GM18868 (cell line): Measurements from ENCODE around the gene NOSTRIN.

Experiments used
- ATAC-seq: cut with Tn5 transposase; IDR thresholded peaks from one replicate; pipeline ENCODE4 v1.9.1; 2021; ENCODE audit warnings: mild to moderate bottlenecking, moderate library complexity; ENCODE audit not compliant: unreplicated experiment

NOSTRIN gene

DNA sequence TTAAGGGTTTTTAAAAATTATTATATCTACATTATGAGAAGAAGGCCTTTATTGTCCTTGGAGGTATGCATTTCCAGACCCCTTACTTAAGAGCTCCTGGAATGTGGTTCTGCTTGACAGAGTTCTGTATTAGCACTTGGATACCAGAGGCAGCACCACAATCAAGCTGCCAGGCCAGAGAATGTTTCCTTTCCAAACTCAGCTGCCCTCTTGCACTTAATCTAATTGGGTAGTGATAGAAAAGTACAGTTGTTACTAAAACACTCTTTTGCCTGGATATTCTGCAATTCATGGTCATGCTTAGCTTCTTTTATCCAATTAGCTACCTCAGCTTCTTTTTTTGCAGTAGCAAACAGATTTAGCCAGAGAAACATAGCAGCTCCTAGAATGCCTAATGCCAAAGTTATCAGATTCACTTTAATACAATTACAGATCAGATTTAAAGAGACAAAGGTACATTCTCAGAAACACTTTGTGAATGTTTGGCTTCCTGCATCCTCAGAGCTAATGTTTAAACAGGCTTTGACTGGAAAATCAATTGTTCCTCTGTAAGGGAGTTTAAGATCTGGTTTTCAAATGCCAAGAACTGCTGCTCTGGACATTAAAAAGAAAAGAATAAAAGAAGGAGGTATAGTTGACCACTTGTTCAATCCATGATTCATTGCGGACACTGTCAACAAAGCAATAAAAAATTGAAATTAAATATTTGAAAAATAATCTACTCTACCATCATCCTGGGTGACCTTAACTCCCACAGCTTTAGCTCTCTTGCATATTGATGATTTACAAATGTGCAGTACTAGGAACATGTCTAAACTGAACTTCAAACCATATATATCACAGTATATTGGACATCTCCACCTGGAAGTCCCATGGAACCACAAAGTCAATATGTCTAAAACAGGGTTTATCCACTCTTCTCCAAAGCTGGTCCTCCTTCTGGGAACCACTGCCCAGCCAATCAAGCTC is 12.8 kb downstream of the NOSTRIN start:
- no peak for ATAC-seq

DNA sequence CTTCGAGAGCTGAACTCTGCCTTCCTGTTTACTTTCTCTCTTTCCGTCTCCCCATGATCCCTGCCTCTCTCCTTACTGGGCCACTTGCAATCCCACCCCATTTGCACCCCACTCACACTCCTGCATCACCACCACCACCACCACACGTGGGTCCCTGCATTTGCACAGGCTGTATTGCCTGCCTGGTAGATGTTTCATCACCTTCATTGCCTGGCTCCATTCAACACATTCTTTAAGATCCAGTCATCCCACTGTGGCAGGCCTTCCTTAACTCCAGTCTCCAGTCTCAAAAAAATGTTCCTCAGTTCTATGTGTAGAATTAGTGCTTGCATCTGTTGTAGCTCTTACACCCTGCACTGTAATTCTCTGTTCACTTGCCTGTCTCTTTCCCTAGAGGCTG is 13.9 kb downstream of the NOSTRIN start:
- ATAC-seq: no peak

- no peak for ATAC-seq
These were observed 16.7 kb downstream of the NOSTRIN start for GRCh38 chr2:168819050-168819715.

DNA sequence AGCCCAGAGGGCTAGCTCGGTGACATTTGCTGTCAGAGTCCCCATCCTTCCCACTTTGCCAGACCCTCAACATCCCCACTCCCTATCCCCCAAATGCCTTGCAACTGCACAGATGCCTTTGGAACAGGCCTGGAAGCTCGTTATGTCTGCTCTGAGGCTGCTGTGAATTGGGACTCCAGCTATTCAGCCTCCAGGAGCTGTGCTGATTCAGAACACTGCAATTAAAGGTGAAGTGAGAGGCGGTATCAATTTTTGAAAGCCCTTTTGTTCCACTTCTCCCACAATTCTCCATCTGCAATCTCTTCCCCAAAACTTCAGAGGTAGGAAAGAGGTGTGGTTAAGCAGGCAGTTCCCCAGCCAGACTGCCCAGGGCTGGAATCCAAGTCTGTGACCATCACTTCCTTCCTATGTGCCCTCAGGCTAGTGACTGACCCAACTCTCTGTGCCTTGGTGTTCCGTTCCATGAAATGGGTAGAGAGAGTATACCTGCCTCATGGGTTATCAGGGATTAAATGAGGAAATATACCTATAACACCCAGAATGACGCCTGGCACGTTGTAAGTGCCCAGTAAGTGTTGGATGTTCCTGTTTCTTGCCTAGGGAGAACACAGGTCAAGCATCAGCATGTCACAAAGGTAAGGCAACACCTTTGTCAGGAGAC is 17.5 kb downstream of the NOSTRIN start:
- ATAC-seq: no peak

DNA sequence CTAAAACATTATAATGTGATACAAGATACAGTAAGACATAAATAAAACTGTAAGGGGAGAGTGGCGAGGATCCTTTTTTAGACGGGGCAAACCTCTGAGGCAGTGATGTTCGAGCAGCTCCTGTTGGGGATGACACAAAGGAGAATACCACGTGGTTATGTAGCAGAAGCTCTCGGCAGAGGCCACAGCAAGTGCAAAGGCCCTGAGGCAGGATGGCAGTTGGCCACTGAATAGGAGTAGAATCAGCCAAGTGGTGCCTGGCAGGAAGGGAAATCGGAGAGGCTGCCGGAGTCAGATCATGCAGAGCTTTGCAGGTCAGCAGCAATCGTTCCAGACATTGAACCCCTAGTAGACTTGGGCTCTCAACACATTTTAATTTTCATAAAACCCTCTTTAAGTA is 19.1 kb downstream of the NOSTRIN start:
- no peak for ATAC-seq

- ATAC-seq: no peak
These were observed 19.6 kb downstream of the NOSTRIN start for GRCh38 chr2:168821992-168822391.

DNA sequence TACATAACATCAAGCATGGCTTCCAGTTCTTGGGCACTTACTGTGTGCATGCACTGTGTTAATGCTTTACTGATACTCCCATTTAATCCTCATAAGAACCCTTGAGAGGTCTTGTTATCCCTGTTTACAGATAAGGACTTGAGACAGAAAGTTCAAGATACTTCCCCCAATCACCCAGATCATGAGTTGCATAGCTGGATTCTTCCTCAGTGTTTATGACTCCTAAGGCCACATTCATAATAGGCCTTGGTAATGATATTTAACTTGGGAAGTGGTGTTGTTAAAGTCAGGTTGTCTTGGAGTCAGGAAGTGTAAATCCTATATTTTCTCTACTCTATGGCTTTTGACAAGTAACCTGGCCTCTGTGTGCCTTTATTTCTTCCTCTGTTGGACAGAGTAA is 22.7 kb downstream of the NOSTRIN start:
- ATAC-seq: no peak

GRCh38 chr2:168830958-168831357 is 28.5 kb downstream of the NOSTRIN start:
- ATAC-seq: no peak

DNA sequence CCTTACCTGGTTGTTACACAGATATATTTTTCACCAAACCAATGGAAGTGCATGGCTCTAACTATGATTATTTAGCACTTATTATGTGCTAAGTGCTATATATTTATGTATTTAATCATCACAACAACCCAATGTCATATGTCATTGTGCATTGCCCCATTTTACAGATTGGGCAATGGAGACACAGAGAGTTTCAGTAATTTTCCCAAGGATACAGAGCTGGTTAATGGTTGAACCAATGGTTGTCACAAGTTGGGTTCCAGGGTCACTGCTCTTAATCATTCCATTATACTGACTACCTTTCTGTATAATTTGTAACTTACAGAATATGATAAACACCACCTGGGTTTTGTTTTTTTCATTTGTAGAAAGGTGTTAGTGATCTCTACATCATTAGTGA is 29.2 kb downstream of the NOSTRIN start:
- ATAC-seq: no peak

GRCh38 chr2:168835969-168836368 is 33.5 kb downstream of the NOSTRIN start:
- ATAC-seq: no peak

DNA sequence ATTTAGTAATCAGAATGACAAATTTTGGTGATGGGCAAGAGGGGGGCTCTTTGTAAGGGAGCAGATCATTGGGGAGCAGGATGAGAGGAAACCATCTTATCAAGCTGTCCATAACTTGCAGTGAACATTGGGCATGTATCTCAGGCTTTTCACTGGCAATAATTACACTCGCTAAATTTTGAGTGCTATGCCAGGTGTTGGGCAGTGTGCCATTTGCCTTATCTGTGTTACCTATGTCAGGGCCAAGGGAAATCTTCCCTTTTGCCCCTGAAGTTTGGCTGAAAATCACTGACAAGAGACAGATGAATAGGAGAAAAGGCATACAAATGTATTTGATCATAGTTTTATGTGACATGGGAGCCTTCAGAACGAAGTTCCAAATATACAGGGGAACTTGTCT is 39.0 kb downstream of the NOSTRIN start:
- ATAC-seq: no peak

- no peak for ATAC-seq
These were observed 40.8 kb downstream of the NOSTRIN start for GRCh38 chr2:168843253-168843652.

DNA sequence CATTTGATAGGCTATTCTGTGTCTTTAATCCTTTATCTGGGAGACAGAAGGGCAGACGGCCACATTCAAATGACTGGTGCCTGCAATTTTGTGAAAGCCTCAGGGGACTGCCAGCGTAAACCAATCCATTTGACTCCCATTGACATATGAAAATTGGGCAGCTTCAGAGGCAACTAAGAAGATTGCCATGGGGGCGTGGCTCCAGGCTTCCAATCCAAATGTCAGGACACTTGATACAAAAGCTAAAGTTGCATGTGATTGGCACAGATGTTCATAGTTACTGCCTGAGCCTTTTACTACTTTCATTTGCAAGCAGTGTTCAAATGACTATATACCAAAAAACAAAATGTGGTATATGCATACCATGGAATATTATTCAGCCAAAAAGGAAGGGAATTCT is 45.8 kb downstream of the NOSTRIN start:
- no peak for ATAC-seq

DNA sequence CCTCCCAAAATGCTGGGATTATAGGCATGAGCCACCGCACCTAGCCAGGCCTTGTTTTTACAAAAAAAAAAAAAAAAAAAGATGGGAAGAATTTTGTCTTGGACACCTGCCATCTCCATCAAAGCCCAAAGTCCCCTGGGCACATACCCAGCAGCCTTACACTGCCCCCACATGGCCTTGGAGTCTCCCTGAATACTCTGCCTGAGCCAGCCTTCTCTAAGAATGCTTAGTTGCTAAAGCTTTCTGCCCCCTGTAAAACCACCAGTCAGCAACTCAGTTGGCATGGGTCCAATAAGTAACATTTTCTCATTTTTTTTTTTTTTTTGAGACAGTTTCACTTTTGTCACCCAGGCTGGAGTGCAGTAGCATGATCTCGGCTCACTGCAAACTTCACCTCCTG is 47.2 kb downstream of the NOSTRIN start:
- no peak for ATAC-seq

DNA sequence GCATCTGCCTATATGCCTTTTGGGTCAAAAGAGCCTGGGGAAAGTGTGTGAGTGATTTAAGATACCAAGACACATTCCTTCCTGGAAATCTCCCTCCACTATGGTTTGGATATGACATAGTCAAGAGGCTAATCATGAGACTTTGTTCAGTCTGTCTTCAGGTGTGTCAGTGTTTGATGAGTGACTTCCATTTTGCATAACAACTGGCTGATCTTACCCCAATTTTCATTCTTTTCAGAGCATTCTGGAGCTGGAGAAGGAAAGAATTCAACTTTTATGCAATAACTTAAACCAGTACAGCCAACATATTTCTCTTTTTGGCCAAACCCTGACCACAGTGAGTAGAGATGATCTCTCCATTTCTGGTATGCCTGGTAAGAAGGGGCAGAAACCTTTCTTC is 48.4 kb downstream of the NOSTRIN start:
- ATAC-seq: no peak

DNA sequence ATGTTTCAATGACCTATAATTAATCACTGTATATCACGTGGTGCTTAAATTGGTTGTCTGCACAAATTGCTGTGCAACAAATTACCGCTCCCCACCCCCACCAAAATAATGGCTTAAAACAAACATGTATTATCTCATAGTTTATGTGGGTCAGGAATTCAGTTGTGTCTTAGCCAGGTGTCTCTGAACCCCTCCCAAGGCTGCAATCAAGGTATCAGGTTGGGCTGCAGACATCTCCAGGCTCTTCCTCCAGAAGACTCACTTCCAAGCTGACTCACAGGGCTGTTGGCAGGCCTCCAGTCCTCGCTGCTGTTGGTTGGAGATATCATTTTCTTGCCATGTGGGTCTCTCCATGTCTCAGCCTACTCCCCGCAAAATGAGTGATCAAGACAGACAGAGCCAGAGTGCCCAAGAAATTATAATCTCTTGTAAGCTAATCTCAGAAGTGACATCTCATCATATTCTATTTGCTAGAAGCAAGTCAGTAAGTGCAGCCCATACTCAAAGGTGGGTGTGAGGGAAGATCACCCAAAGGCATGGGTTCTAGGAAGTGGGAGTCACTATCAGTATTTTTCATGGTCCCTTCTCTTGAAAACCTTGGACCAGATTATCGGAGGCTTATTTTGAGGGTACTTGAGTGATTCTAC is 49.4 kb downstream of the NOSTRIN start:
- no peak for ATAC-seq

- ATAC-seq: no peak
These were observed 50.0 kb downstream of the NOSTRIN start for GRCh38 chr2:168852481-168852880.

DNA sequence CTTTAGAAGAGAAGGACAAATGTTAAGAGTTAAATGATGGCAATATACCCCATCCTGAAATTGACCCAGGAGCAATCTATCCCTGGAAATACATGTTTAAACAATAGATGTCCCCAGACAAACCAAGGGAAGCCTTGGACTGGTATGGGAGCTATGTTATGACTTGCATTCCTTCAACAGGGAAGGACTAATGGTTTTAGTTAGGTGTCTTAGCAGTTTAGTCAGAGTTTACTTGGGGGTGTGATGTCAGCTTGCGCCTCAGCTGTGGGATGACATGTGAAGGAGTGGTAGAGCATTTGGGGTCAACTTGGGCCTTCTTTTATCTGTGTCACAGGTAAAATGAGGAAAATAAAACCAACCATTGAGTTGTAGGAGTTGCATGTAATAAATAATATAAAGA is 51.0 kb downstream of the NOSTRIN start:
- no peak for ATAC-seq

DNA sequence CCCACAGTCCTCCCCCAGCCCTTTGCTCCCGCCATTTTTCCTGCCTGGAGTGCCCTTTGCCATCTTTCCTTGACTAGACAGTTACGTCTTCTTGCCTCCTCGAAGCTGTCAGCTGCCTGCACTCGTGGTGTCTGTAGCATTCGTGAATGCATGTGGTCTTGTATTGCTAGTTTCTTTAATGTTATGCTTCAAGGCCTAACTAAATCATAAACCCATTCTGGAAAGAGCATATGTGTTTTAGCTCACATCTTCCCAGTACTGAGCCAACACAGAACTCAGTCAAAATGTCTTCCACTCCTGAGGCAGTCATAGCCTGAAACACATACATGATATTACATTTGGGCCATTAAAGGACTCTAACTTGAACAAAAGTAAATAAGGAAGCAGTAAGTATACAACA is 52.2 kb downstream of the NOSTRIN start:
- no peak for ATAC-seq

DNA sequence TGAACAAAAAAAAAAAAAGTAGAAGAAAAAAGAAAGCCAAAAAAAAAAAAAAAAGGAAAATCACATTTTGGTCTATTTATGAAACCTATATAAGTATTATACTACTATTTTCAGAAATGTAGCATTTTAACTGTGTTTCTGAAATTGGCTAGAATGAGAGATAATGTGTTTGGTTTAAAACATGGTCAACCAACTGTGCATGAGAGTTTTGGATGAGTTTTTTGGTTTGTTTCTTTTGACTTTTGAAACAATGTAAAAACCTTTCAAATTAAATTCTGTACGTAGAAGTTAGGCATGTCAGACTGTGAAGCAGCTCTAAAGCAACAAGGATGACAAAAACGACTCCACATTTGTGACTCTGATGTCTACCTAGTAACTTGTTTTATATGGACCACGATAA is 53.2 kb downstream of the NOSTRIN start:
- no peak for ATAC-seq

DNA sequence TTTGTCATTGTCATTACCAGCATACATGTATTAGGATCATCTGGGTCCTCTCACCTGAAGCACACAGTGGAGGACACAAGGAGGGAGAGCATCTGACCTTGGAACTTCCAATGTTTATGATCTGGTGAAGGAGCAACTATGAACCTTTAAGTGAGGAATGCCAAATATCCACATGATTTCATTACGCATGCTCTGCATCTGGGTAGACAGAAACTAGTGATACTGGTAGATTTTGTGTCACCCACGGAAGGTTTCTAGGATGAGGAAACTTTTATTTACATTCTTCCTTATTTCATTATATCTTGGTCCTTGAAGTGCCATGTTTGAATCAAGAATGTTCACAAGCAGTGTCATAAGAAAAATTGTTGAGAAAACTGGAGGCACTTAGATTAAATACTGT is 55.7 kb downstream of the NOSTRIN start:
- ATAC-seq: no peak
